KMS-11 (cell line): ENCODE measurements around the gene ELFN1.

Experiments used
- H2AFZ ChIP-seq: fragments of 200-600 bp; sonication (generic); 2 replicates; pipeline ENCODE4 v1.6.1; 2016; ENCODE audit warnings: antibody characterized with exemption, mixed run types, low read depth
- H3K27ac ChIP-seq: fragments of 200-600 bp; sonication (generic); 2 replicates; pipeline ENCODE4 v1.6.1; 2016; ENCODE audit warnings: mild to moderate bottlenecking, mixed run types
- H3K27me3 ChIP-seq: fragments of 200-600 bp; sonication (generic); 2 replicates; pipeline ENCODE4 v1.6.1; 2017; ENCODE audit warnings: mild to moderate bottlenecking, low read depth, mixed run types, moderate library complexity; ENCODE audit not compliant: insufficient read depth
- H3K36me3 ChIP-seq: fragments of 200-600 bp; sonication (generic); 2 replicates; pipeline ENCODE4 v1.6.1; 2017; ENCODE audit warnings: mild to moderate bottlenecking, mixed run types; ENCODE audit not compliant: insufficient read depth
- H3K4me1 ChIP-seq: fragments of 200-600 bp; sonication (generic); 2 replicates; pipeline ENCODE4 v1.6.1; 2016; ENCODE audit warnings: mild to moderate bottlenecking, low read depth, mixed run types; ENCODE audit not compliant: poor library complexity, severe bottlenecking
- H3K4me2 ChIP-seq: fragments of 200-600 bp; sonication (generic); 2 replicates; pipeline ENCODE4 v1.7.0; 2016; ENCODE audit warnings: mild to moderate bottlenecking, mixed run types
- H3K4me3 ChIP-seq: fragments of 200-600 bp; sonication (generic); IDR thresholded peaks from 2 replicates; pipeline ENCODE4 v1.6.1; 2017; ENCODE audit warnings: low read depth, low read length, mixed read lengths; ENCODE audit not compliant: insufficient read depth
- H3K79me2 ChIP-seq: fragments of 200-600 bp; sonication (generic); 2 replicates; pipeline ENCODE4 v1.6.1; 2016; ENCODE audit warnings: low read depth, mixed run types; ENCODE audit not compliant: insufficient read depth
- H3K9ac ChIP-seq: fragments of 200-600 bp; sonication (generic); 2 replicates; pipeline ENCODE4 v1.6.1; 2016; ENCODE audit warnings: mild to moderate bottlenecking, mixed run types
- H4K20me1 ChIP-seq: fragments of 200-600 bp; sonication (generic); 2 replicates; pipeline ENCODE4 v1.6.1; 2016; ENCODE audit warnings: mild to moderate bottlenecking, mixed run types; ENCODE audit not compliant: insufficient read depth
- CTCF ChIP-seq: fragments of 200-600 bp; sonication (generic); conservative IDR thresholded peaks from 2 replicates; pipeline ENCODE4 v1.6.1; 2017; ENCODE audit warnings: low read depth, mild to moderate bottlenecking, antibody characterized with exemption, low read length, moderate library complexity, mixed read lengths

ELFN1 gene

GRCh38 chr7:1741751-1742554 is 71.9 kb downstream of the ELFN1 start:
- Histone ChIP-seq H3K9ac (no peak overlapping the region), H3K4me2 (no peak overlapping the region), H2AFZ (no peak overlapping the region), H3K27ac (no peak overlapping the region), H3K36me3 (no peaks in the 10 kb centered on the region), H3K4me1 (no peaks in the 10 kb centered on the region), H4K20me1 (no peaks in the 10 kb centered on the region), H3K4me3 (no peak overlapping the region), H3K27me3 (peaks cover 56% of the 10 kb centered on the region; the same call in 1 of the 2 replicates), H3K79me2 (no peaks in the 10 kb centered on the region)
- no peak for TF ChIP-seq CTCF

GRCh38 chr7:1742555-1743303 is 72.7 kb downstream of the ELFN1 start:
- no peaks in the 10 kb centered on the region for H3K79me2 ChIP-seq
- H3K27ac ChIP-seq = no peak overlapping the region
- H3K36me3 ChIP-seq = no peaks in the 10 kb centered on the region
- no peaks in the 10 kb centered on the region for H4K20me1 ChIP-seq
- H3K4me1 ChIP-seq = no peaks in the 10 kb centered on the region
- H2AFZ ChIP-seq = no peak overlapping the region; the same call in 1 of the 2 replicates
- H3K4me2 ChIP-seq = no peak overlapping the region
- peaks cover 55% of the 10 kb centered on the region; the same call in 1 of the 2 replicates for H3K27me3 ChIP-seq
- H3K4me3 ChIP-seq = no peak overlapping the region
- H3K9ac ChIP-seq = no peak overlapping the region
- no peak for TF ChIP-seq CTCF

- no peak overlapping the region for H3K27ac ChIP-seq
- no peak overlapping the region for H3K4me2 ChIP-seq
- H3K9ac ChIP-seq = no peak overlapping the region
Measured at GRCh38 chr7:1743481-1744230, 73.6 kb downstream of the ELFN1 start.

More at GRCh38 chr7:1743481-1744230, 73.6 kb downstream of the ELFN1 start:
- peaks cover 54% of the 10 kb centered on the region; the same call in 1 of the 2 replicates for H3K27me3 ChIP-seq
- H3K4me3 ChIP-seq = no peak overlapping the region
- no peaks in the 10 kb centered on the region for H4K20me1 ChIP-seq
- no peaks in the 10 kb centered on the region for H3K4me1 ChIP-seq
- no peak for TF ChIP-seq CTCF
- no peaks in the 10 kb centered on the region for H3K36me3 ChIP-seq
- H3K79me2 ChIP-seq = no peaks in the 10 kb centered on the region
- no peak overlapping the region for H2AFZ ChIP-seq
